GM19452 (cell line): ENCODE results near the gene GNG7.
A peak's percentile ranks its signal among the peaks of the same experiment; 100 is the strongest.

Experiments used
- ATAC-seq: cut with Tn5 transposase; IDR thresholded peaks from one replicate; pipeline ENCODE4 v1.9.1; 2021; ENCODE audit not compliant: unreplicated experiment

Gene GNG7

GRCh38 chr19:2702170-2703076, at the start of gene GNG7:
Gene GNG7, minus strand, starts transcription at chr19:2702694. Its CDS starts 182,006 bp downstream, at chr19:2520688.
- no peak for ATAC-seq

GRCh38 chr19:2751438-2751830, 48.9 kb upstream of the GNG7 start:
- ATAC-seq, result no peak

GRCh38 chr19:2750808-2751437, 48.4 kb upstream of the GNG7 start:
- ATAC-seq, result no peak

GRCh38 chr19:2747349-2747748, 44.9 kb upstream of the GNG7 start:
- no peak for ATAC-seq

GRCh38 chr19:2744113-2744512, 41.6 kb upstream of the GNG7 start:
- no peak for ATAC-seq

GRCh38 chr19:2743099-2743498, 40.6 kb upstream of the GNG7 start:
- ATAC-seq, result no peak

GRCh38 chr19:2740314-2740656, 37.8 kb upstream of the GNG7 start:
- no peak for ATAC-seq

- ATAC-seq, result peak; percentile 92
Observed at GRCh38 chr19:2739602-2740313, 37.3 kb upstream of the GNG7 start, which contains the start of gene SLC39A3. Gene SLC39A3, minus strand, starts transcription at chr19:2740017. Its CDS starts 2,760 bp downstream, at chr19:2737257.

- no peak for ATAC-seq
Observed at GRCh38 chr19:2736550-2737190, 34.2 kb upstream of the GNG7 start.

- ATAC-seq, result no peak
Observed at GRCh38 chr19:2735374-2735773, 32.9 kb upstream of the GNG7 start.

GRCh38 chr19:2734589-2735288, 32.2 kb upstream of the GNG7 start:
- no peak for ATAC-seq

GRCh38 chr19:2733930-2734588, 31.6 kb upstream of the GNG7 start:
- no peak for ATAC-seq

- ATAC-seq, result no peak
Observed at GRCh38 chr19:2732883-2733282, 30.4 kb upstream of the GNG7 start.

GRCh38 chr19:2732157-2732725, 29.7 kb upstream of the GNG7 start:
- ATAC-seq, result no peak

GRCh38 chr19:2731181-2731995, 28.9 kb upstream of the GNG7 start:
- ATAC-seq, result no peak

- ATAC-seq, result no peak
Observed at GRCh38 chr19:2729943-2730818, 27.7 kb upstream of the GNG7 start.

GRCh38 chr19:2728783-2729387, 26.4 kb upstream of the GNG7 start:
- ATAC-seq, result no peak

GRCh38 chr19:2727640-2727944, 25.1 kb upstream of the GNG7 start:
- ATAC-seq, result no peak
